Stomach (tissue), 4 donors: Measurements from ENCODE around the gene FNTB.

ENCODE experiments used
- CTCF ChIP-seq, 7 experiments: fragments of 450-650 bp in 4 of 7; fragments of 200-600 bp in 3 of 7; sonication (generic) in 3 of 7; IDR thresholded peaks; one replicate each; pipeline ENCODE4 v1.5.1; 2016 to 2019; ENCODE audit warnings: antibody characterized with exemption in 7 of 7, control low read depth in 2 of 7, mild to moderate bottlenecking in 1 of 7
- EP300 ChIP-seq: sonication (generic); formaldehyde crosslinking; IDR thresholded peaks from one replicate; pipeline ENCODE4 v1.6.1; 2017; ENCODE audit warnings: antibody characterized with exemption
- POLR2A ChIP-seq, 4 donors: fragments of 450-650 bp; IDR thresholded peaks; one replicate each; pipeline ENCODE4 v1.6.1; 2016; ENCODE audit warnings: antibody characterized with exemption in 4 of 4, control low read depth in 2 of 4, mild to moderate bottlenecking in 1 of 4, moderate library complexity in 1 of 4

GRCh38 chr14:64943556-64943955 lies 43.1 kb upstream of the FNTB start:
- no peak for TF ChIP-seq POLR2A (IDR thresholded peaks at IDR 0.05)
- no peak for TF ChIP-seq CTCF (IDR thresholded peaks at IDR 0.05)
- no peak for TF ChIP-seq EP300
